Measurements from ENCODE around the gene BCAS1.

The BCAS1 gene

GRCh38 chr20:53993310-53993709, 77.1 kb downstream of the BCAS1 start:
- ChIA-PET CTCF (no interaction called here), POLR2A (no interaction called here)
- Histone ChIP-seq H3K9me3 (ENCODE audit: control insufficient read depth, insufficient read depth, low read depth, low read length) (no peaks in the 10 kb centered on the region), H3K36me3 (ENCODE audit: control insufficient read depth in 2 of 2, insufficient read depth in 1 of 2, low read length in 2 of 2) (no peaks in the 10 kb centered on the region), H3K27ac (ENCODE audit: extremely low read depth, low read depth, low read length) (no peak overlapping the region), H3K4me3 (ENCODE audit: low read depth, low read length) (no peak overlapping the region), H3K4me1 (ENCODE audit: control insufficient read depth, insufficient read depth, low read length) (no peaks in the 10 kb centered on the region)
- TF ChIP-seq FEZF1 (tag by site-specific recombination; IDR thresholded peaks at IDR 0.05) (no peak), WT1 (tag by site-specific recombination; IDR thresholded peaks at IDR 0.05) (no peak), ZNF184 (tag by site-specific recombination; IDR thresholded peaks at IDR 0.05) (no peak), ZNF664 (tag by site-specific recombination; IDR thresholded peaks at IDR 0.05) (no peak), ZSCAN5A (tag by site-specific recombination; IDR thresholded peaks at IDR 0.05) (no peak), ZNF701 (tag by site-specific recombination; IDR thresholded peaks at IDR 0.05) (no peak), ZNF266 (tag by site-specific recombination; IDR thresholded peaks at IDR 0.05; ENCODE audit: low read depth) (no peak), BCL11A (tag by site-specific recombination; IDR thresholded peaks at IDR 0.05; ENCODE audit: low read depth) (no peak), ZNF214 (tag by site-specific recombination; IDR thresholded peaks at IDR 0.05; ENCODE audit: borderline replicate concordance) (no peak), REPIN1 (tag by site-specific recombination; IDR thresholded peaks at IDR 0.05; ENCODE audit: low read depth) (no peak), TRIM28 (IDR thresholded peaks at IDR 0.05; ENCODE audit: borderline replicate concordance, low read length) (no peak), ZNF302 (tag by site-specific recombination; IDR thresholded peaks at IDR 0.05; ENCODE audit: low read depth) (no peak), ZNF366 (tag by site-specific recombination; conservative IDR thresholded peaks at IDR 0.05) (no peak), MYNN (tag by site-specific recombination; IDR thresholded peaks at IDR 0.05; ENCODE audit: borderline replicate concordance) (no peak)

- no peaks in the 10 kb centered on the region for H3K36me3 ChIP-seq (ENCODE audit: control insufficient read depth in 2 of 2, insufficient read depth in 1 of 2, low read length in 2 of 2)
- ChIA-PET CTCF (no interaction called here), POLR2A (no interaction called here)
- H3K4me1 ChIP-seq (ENCODE audit: control insufficient read depth, insufficient read depth, low read length): no peaks in the 10 kb centered on the region
- no peak overlapping the region for H3K27ac ChIP-seq (ENCODE audit: extremely low read depth, low read depth, low read length)
- no peak overlapping the region for H3K4me3 ChIP-seq (ENCODE audit: low read depth, low read length)
- H3K9me3 ChIP-seq (ENCODE audit: control insufficient read depth, insufficient read depth, low read depth, low read length): no peaks in the 10 kb centered on the region
- TF ChIP-seq SP7 (tag by site-specific recombination; IDR thresholded peaks at IDR 0.05) (no peak), ZNF155 (tag by site-specific recombination; IDR thresholded peaks at IDR 0.05) (no peak), YY1 (tag by site-specific recombination; IDR thresholded peaks at IDR 0.05) (no peak), ZNF157 (tag by site-specific recombination; IDR thresholded peaks at IDR 0.05) (no peak), ZNF274 (IDR thresholded peaks at IDR 0.05; ENCODE audit: low read length) (no peak), ZNF274 (tag by site-specific recombination; IDR thresholded peaks at IDR 0.05; ENCODE audit: borderline replicate concordance) (no peak), ZNF549 (tag by site-specific recombination; IDR thresholded peaks at IDR 0.05) (no peak), PRDM10 (tag by site-specific recombination; IDR thresholded peaks at IDR 0.05) (no peak), ZSCAN5A (tag by site-specific recombination; IDR thresholded peaks at IDR 0.05) (no peak), ZNF354C (tag by site-specific recombination; IDR thresholded peaks at IDR 0.05; ENCODE audit: borderline replicate concordance, low read depth) (no peak), ZNF221 (tag by site-specific recombination; IDR thresholded peaks at IDR 0.05; ENCODE audit: borderline replicate concordance) (no peak), ZSCAN30 (tag by site-specific recombination; IDR thresholded peaks at IDR 0.05) (no peak), PRDM6 (tag by site-specific recombination; IDR thresholded peaks at IDR 0.05) (no peak), HOXA7 (CRISPR knock-in tag; IDR thresholded peaks at IDR 0.05; ENCODE audit: borderline replicate concordance) (no peak), KLF8 (tag by site-specific recombination; IDR thresholded peaks at IDR 0.05) (no peak), ZNF324 (tag by site-specific recombination; IDR thresholded peaks at IDR 0.05) (no peak)
These were observed 79.5 kb downstream of the BCAS1 start for GRCh38 chr20:53990768-53991450.

All from HEK293 (cell line).